Stimulated activated CD4-positive, alpha-beta T cell treated with anti-CD3 and anti-CD28 coated beads, Interleukin-4, amount 100 ng/mL, for 48 hours (primary cell): Measurements from ENCODE around the gene SFSWAP.

ENCODE experiments used
- DNase-seq, 2 donors: peaks; one replicate each; pipeline ENCODE4 v3.0.0-alpha.2; 2020; ENCODE audit warnings: low read depth in 2 of 2

Gene SFSWAP

DNA sequence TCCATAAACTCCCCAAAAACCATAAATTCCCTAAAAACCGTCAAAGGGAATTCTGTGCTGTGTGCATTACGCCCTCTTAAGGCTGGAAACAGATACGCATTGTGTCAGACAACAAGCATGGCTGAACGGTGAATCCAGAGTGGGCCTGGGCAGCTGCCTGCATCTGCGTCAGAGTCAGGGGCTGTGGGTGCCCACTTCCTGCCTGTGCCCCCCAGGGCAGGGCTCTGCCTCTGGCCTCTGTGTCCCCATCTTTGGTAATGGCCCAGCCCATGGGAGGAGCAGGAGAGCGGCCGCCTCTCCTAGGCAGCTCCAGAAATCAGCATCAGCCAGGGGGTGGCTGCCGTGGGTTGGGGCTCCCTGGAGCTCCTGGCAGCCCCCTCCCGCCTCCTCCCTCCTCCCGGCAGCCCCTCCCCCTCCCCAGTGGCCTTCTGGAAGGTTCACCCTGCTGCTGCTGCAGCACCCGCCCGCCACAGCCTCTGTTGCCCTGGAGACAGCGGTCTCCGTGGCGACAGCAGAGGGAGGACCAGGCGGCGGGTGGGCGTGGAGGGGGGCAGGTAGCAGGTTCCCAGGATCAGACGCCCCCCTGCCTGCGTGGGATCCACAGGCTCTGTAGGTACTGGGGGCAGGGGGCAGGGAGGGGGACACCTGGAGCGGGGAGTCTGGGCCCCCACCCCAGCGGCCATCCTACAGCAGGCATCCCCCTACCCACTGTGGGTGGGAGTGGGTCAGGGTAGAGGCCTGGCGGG lies 123.2 kb downstream of the SFSWAP start:
- DNase-seq = no peak

- no peak for DNase-seq
Observed at GRCh38 chr12:131834798-131835615, 124.1 kb downstream of the SFSWAP start.

DNA sequence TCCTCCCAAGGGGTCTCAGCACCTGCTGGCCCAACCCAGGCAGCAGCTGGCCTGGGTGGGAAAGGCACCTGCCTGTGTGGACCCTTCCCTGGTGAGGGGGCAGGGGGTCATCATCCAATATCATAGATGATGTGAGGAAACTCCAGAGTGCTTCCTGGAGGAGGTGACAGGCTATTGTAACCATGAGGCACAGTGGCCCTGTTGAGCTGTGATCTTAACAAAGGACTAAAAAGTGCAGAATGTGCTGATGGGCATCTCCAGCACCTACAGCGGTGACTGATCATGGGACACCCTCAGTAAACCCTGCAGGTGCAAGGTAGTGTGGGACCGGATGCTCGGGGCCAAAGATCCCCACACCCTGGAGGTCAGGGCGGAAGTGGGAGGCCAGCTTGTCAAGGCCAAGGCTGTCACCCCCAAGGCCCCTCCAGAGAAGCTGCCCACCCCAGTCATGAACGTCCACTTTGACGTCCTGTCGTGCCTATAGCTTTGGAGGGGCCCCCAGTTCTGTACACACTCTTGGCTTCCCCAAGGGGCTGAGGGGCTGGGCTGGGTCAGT lies 124.8 kb downstream of the SFSWAP start:
- DNase-seq = no peak

GRCh38 chr12:131836193-131836592 lies 125.3 kb downstream of the SFSWAP start:
- no peak for DNase-seq

DNA sequence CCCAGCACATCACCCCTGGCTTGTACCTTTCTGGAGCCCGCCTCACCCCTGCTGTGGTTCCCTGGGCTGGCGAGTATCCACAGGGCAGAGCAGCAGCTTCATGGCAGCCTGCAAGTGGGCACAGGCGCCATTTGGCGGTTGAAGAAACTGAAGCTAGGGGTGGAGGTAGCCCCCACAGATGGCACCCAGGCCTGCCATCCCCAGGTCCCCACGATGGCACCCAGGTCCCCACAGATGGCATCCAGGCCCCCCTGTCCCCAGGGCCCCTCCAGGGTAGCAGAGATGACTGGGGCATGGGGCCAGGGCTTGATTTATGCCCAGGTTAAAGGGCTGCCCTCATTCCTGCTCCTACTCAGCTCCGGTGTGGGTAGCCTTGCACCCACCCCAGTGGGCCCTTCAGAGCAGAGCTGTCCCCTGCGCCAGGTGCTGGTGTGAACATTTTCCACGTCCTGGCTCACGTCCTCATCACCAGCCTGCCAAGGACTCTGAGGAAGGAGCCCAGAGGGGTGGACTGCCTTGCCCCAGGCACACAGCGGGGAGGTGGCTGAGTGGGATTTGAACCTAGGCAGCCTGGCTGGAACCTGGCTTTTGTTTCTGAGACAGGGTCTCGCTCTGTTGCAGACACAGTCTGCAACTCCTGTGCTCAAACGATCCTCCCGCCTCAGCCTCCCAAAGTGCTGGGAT lies 126.0 kb downstream of the SFSWAP start:
- no peak for DNase-seq

DNA sequence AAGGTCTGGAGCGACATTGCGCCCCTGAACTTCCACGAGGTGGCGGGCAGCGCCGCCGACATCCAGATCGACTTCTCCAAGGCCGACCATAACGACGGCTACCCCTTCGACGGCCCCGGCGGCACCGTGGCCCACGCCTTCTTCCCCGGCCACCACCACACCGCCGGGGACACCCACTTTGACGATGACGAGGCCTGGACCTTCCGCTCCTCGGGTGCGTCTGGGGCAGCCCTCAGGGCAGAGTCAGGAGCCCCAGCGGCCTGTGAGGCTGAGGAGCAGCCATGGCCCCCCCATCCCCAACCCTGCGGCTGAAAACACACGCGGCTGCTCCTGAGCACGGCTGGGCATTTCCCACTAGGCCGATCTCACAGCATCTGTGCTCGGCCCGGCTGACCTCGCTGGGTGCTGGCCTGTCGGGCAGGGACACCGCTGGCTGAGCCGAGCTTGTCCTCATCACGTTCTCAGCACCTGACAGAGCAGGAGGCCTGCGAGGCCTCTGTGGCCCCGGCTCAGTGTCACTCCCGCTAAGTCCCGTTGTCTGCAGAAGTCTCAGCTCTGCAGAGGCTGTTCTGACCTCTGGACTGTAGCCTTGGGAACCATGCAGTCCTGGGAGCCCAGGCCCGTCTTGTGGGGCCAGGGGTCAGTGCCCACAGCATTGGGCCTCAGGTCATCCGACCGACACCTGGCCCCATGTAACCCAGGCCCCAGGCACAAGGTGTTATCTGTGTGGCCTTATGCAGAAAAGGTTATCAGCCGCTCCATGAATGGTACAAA lies 129.9 kb downstream of the SFSWAP start:
- DNase-seq = no peak

- no peak for DNase-seq
Observed at GRCh38 chr12:131841547-131841946, 130.7 kb downstream of the SFSWAP start.

GRCh38 chr12:131842169-131842568 lies 131.3 kb downstream of the SFSWAP start:
- DNase-seq = no peak

GRCh38 chr12:131843527-131843926 lies 132.6 kb downstream of the SFSWAP start:
- no peak for DNase-seq

- no peak for DNase-seq
Observed at GRCh38 chr12:131844140-131844539, 133.2 kb downstream of the SFSWAP start.

GRCh38 chr12:131844656-131845055 lies 133.8 kb downstream of the SFSWAP start:
- DNase-seq = no peak

DNA sequence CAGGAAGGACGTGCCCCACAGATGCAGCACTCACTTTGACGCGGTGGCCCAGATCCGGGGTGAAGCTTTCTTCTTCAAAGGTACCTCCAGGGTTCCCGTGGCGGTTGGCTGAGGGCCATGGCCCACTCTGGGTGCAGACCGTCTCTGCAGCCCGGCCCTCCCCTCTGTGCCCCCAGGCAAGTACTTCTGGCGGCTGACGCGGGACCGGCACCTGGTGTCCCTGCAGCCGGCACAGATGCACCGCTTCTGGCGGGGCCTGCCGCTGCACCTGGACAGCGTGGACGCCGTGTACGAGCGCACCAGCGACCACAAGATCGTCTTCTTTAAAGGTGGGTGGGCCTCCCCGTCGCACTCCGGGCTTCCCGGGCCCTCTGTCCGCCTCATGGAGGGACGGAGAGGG lies 134.2 kb downstream of the SFSWAP start:
- DNase-seq = no peak

GRCh38 chr12:131847456-131847855 lies 136.6 kb downstream of the SFSWAP start:
- DNase-seq = no peak

- no peak for DNase-seq
Observed at GRCh38 chr12:131848753-131849152, 137.9 kb downstream of the SFSWAP start.
